Tibial artery (tissue), 4 donors: Measurements from ENCODE around the gene DAPK2.

Experiments
- DNase-seq, 2 donors: peaks; one replicate each; pipeline ENCODE4 v3.0.0-alpha.2; 2019
- H3K27ac ChIP-seq, 2 donors: fragments of 200-600 bp; sonication (generic) in 1 of 2; 1 replicate in 1 of 2; 2 replicates in 1 of 2; pipeline ENCODE4 v1.5.1; 2018 to 2019; ENCODE audit warnings: mild to moderate bottlenecking in 1 of 2
- H3K27me3 ChIP-seq, 2 donors: fragments of 200-600 bp; sonication (generic) in 1 of 2; one replicate each; pipeline versions ENCODE4 v1.5.1 to v1.6.0; 2016 to 2019
- H3K36me3 ChIP-seq, 3 donors: fragments of 200-600 bp; sonication (generic) in 2 of 3; one replicate each; pipeline ENCODE4 v1.5.1; 2016 to 2019; ENCODE audit warnings: mild to moderate bottlenecking in 2 of 3
- H3K4me1 ChIP-seq, 4 donors: fragments of 200-600 bp; sonication (generic) in 2 of 4; 1 replicate in 3 of 4; 2 replicates in 1 of 4; pipeline ENCODE4 v1.5.1; 2016 to 2019
- H3K4me3 ChIP-seq, 2 donors: fragments of 200-600 bp; sonication (generic) in 1 of 2; 1 replicate in 1 of 2; 2 replicates in 1 of 2; pipeline ENCODE4 v1.5.1; 2018 to 2019; ENCODE audit warnings: mild to moderate bottlenecking in 2 of 2
- H3K9me3 ChIP-seq, 3 donors: fragments of 200-600 bp; sonication (generic) in 1 of 3; one replicate each; pipeline ENCODE4 v1.5.1; 2016 to 2019
- CTCF ChIP-seq, 2 experiments: fragments of 200-600 bp in 1 of 2; fragments of 450-650 bp in 1 of 2; IDR thresholded peaks; one replicate each; pipeline ENCODE4 v1.5.1; 2017 to 2019; ENCODE audit warnings: antibody characterized with exemption in 2 of 2, mild to moderate bottlenecking in 1 of 2, moderate library complexity in 1 of 2
- intact Hi-C: fragments of 100-400 bp; cut with DNase I; formaldehyde crosslinking; loops from one replicate; pipeline ENCODE4 v1.15.0; 2023; ENCODE audit warnings: low total_unique reads

The DAPK2 gene

GRCh38 chr15:64008177-64008576, 38.1 kb downstream of the DAPK2 start:
- no peak for TF ChIP-seq CTCF (IDR thresholded peaks at IDR 0.05)
- DNase-seq, result no peak
- Histone ChIP-seq H3K4me1 (peaks cover 0 to 7% (median 3%) of the 10 kb centered on the region in 4 donors), H3K27me3 (no peaks in the 10 kb centered on the region), H3K27ac (no peak overlapping the region), H3K36me3 (no peaks in the 10 kb centered on the region), H3K9me3 (no peaks in the 10 kb centered on the region), H3K4me3 (no peak overlapping the region)
- intact Hi-C loops, result no loop called here

- Histone ChIP-seq H3K27ac (no peak overlapping the region), H3K9me3 (no peaks in the 10 kb centered on the region), H3K4me3 (no peak overlapping the region), H3K36me3 (no peaks in the 10 kb centered on the region), H3K4me1 (peaks cover 0 to 7% (median 3%) of the 10 kb centered on the region in 4 donors), H3K27me3 (no peaks in the 10 kb centered on the region)
- intact Hi-C loops, result no loop called here
- no peak for TF ChIP-seq CTCF (IDR thresholded peaks at IDR 0.05)
- no peak for DNase-seq
Measured at GRCh38 chr15:64006642-64007041, 39.6 kb downstream of the DAPK2 start.

GRCh38 chr15:64004587-64004986, 41.7 kb downstream of the DAPK2 start:
- H3K36me3 ChIP-seq, result no peaks in the 10 kb centered on the region
- H3K27ac ChIP-seq, result no peak overlapping the region
- no peak overlapping the region for H3K4me3 ChIP-seq
- peaks cover 0 to 5% (median 0%) of the 10 kb centered on the region in 4 donors for H3K4me1 ChIP-seq
- intact Hi-C loops, result no loop called here
- TF ChIP-seq CTCF (IDR thresholded peaks at IDR 0.05), result no peak
- peaks cover 0 to 4% of the 10 kb centered on the region in 2 donors for H3K27me3 ChIP-seq
- DNase-seq, result no peak
- H3K9me3 ChIP-seq, result no peaks in the 10 kb centered on the region

- TF ChIP-seq CTCF (IDR thresholded peaks at IDR 0.05), result no peak
- no peak for DNase-seq
- Histone ChIP-seq H3K4me1 (peaks cover 0 to under 1% (median 0%) of the 10 kb centered on the region in 4 donors), H3K4me3 (no peak overlapping the region), H3K36me3 (no peaks in the 10 kb centered on the region), H3K27ac (no peak overlapping the region), H3K27me3 (peaks cover 0 to 4% of the 10 kb centered on the region in 2 donors), H3K9me3 (no peaks in the 10 kb centered on the region)
- intact Hi-C loops, result no loop called here
Measured at GRCh38 chr15:64004056-64004455, 42.2 kb downstream of the DAPK2 start.

- intact Hi-C loops, result no loop called here
- H3K4me1 ChIP-seq, result peaks cover 0 to 4% (median 0%) of the 10 kb centered on the region in 4 donors
- no peak for DNase-seq
- no peaks in the 10 kb centered on the region for H3K9me3 ChIP-seq
- H3K27me3 ChIP-seq, result peaks cover 0 to 4% of the 10 kb centered on the region in 2 donors
- H3K36me3 ChIP-seq, result no peaks in the 10 kb centered on the region
- H3K27ac ChIP-seq, result no peak overlapping the region
- no peak for TF ChIP-seq CTCF (IDR thresholded peaks at IDR 0.05)
- H3K4me3 ChIP-seq, result no peak overlapping the region
Measured at GRCh38 chr15:64003182-64003581, 43.1 kb downstream of the DAPK2 start.

GRCh38 chr15:64001148-64001547, 45.1 kb downstream of the DAPK2 start:
- H3K4me3 ChIP-seq, result no peak overlapping the region
- H3K36me3 ChIP-seq, result no peaks in the 10 kb centered on the region
- no peaks in the 10 kb centered on the region for H3K9me3 ChIP-seq
- peaks cover 0 to 4% (median 0%) of the 10 kb centered on the region in 4 donors for H3K4me1 ChIP-seq
- no peak for TF ChIP-seq CTCF (IDR thresholded peaks at IDR 0.05)
- intact Hi-C loops, result no loop called here
- no peak overlapping the region for H3K27ac ChIP-seq
- H3K27me3 ChIP-seq, result peaks cover 0 to 4% of the 10 kb centered on the region in 2 donors
- no peak for DNase-seq
